ENCODE data around the gene PRR18. TPM values are rescaled to one million over a fixed set of nuclear protein-coding genes. Genes with fewer than 3 reads are reported as not detected.
A peak's percentile ranks its signal among the peaks of the same experiment; 100 is the strongest.

The PRR18 gene
- total and polyA plus RNA-seq, 2 of the 8 experiments (the other 6 are each of a cell fraction or from before 2014, with no cell fraction given): 0.08 to 0.19 TPM

DNA sequence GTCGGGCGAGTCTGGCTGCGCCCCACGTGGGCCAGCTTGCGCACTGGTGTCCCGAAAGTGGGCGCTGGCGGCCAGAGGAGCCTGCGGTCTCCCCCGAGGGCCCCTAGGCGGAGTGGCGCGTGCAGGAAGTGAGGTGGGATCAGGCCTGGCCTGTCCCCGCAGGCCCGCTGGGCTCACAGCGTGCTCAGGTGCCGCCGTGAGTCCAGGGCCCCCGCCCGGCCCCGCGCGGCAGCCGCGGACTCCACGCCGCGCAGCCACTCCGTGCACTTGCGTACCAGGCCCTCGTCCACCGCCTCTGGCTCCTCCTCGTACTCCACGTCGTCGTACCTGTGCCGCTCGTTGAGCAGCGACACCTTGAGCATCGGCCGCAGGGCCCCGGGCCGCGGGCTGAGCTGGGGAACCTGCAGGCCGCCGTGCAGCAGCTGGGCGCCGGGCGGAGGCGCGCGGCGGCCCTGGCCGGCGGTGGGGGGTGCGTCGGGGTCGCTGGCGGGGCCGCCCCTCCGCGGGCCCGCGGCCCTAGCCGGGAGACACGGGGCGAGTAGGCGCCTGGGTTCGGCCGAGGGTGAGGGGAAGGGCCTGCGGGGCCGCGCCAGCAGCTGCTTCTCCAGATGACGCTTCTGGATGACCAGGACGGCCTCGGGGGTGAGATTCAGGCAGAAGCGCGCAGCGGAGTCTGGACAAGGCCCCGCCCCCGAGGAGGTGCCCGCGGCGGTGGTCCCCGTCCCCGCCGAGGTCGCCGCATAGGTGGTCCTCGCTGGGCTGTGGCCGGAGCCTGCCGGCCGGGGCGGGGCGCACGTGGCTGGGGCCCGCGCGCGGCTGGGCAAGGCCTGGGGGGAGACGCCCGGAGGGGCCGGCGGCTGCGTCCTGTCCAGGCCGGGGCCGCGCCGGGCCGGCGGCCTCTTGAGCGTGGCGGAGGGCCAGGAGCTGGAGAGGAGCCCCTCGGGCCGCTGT lies 835 bp downstream of the PRR18 start (continued):
- TF ChIP-seq, protein P1, sequence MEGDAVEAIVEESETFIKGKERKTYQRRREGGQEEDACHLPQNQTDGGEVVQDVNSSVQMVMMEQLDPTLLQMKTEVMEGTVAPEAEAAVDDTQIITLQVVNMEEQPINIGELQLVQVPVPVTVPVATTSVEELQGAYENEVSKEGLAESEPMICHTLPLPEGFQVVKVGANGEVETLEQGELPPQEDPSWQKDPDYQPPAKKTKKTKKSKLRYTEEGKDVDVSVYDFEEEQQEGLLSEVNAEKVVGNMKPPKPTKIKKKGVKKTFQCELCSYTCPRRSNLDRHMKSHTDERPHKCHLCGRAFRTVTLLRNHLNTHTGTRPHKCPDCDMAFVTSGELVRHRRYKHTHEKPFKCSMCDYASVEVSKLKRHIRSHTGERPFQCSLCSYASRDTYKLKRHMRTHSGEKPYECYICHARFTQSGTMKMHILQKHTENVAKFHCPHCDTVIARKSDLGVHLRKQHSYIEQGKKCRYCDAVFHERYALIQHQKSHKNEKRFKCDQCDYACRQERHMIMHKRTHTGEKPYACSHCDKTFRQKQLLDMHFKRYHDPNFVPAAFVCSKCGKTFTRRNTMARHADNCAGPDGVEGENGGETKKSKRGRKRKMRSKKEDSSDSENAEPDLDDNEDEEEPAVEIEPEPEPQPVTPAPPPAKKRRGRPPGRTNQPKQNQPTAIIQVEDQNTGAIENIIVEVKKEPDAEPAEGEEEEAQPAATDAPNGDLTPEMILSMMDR (IDR thresholded peaks at IDR 0.05; ENCODE audit: control extremely low read depth in 1 of 3, insufficient read depth in 1 of 3, low read depth in 1 of 3, low read length in 3 of 3): peak in 2 of 3 experiments; percentile 5 to 18; a peak in 3 of 4 replicates
- TF ChIP-seq EGR1 (IDR thresholded peaks at IDR 0.05; ENCODE audit: borderline replicate concordance, low read depth, low read length) (no peak), RBBP5 (IDR thresholded peaks at IDR 0.05; ENCODE audit: borderline replicate concordance, low read depth, low read length) (peak; percentile 37; the same call in 1 of the 2 replicates), SAP30 (IDR thresholded peaks at IDR 0.05; ENCODE audit: insufficient read depth, insufficient replicate concordance, low read length) (no peak), YY1 (IDR thresholded peaks at IDR 0.05; ENCODE audit: low read depth, low read length) (no peak), TEAD4 (IDR thresholded peaks at IDR 0.05; ENCODE audit: low read depth, low read length) (no peak), SIRT6 (IDR thresholded peaks at IDR 0.05; ENCODE audit: low read length) (no peak), RXRA (IDR thresholded peaks at IDR 0.05; ENCODE audit: insufficient read depth, low read depth, low read length) (no peak), TAF1 (IDR thresholded peaks at IDR 0.05; ENCODE audit: low read depth, low read length) (0 out of 2 replicates have a peak, but pooled peaks have one; percentile 32), BCL11A (IDR thresholded peaks at IDR 0.05; ENCODE audit: low read depth in 2 of 2, low read length in 2 of 2) (no peak), POU5F1 (IDR thresholded peaks at IDR 0.05; ENCODE audit: low read depth, low read length) (no peak), CBX8 (IDR thresholded peaks at IDR 0.05; ENCODE audit: borderline replicate concordance, low read depth, low read length) (no peak), HDAC2 (IDR thresholded peaks at IDR 0.05; ENCODE audit: borderline replicate concordance in 1 of 2, low read depth in 2 of 2, low read length in 2 of 2) (no peak; a peak in 1 of 4 replicates), NANOG (IDR thresholded peaks at IDR 0.05; ENCODE audit: insufficient read depth, low read depth, low read length, poor library complexity, severe bottlenecking) (no peak), SUZ12 (IDR thresholded peaks at IDR 0.05; ENCODE audit: low read length) (no peak), RAD21 (IDR thresholded peaks at IDR 0.05 in 1 of 2, conservative IDR thresholded peaks at IDR 0.05 in 1 of 2; ENCODE audit: low read depth in 2 of 2, low read length in 2 of 2) (0 out of 4 replicates have a peak, but pooled peaks of 1 of the 2 experiments have one; percentile 1), KDM4A (IDR thresholded peaks at IDR 0.05; ENCODE audit: low read depth, low read length, severe bottlenecking) (peak; percentile 98), KDM5A (IDR thresholded peaks at IDR 0.05; ENCODE audit: low read length) (no peak), SP1 (IDR thresholded peaks at IDR 0.05; ENCODE audit: low read depth, low read length) (no peak), POLR2AphosphoS5 (IDR thresholded peaks at IDR 0.05; ENCODE audit: low read depth, low read length) (no peak)

Data from H1 (cell line).